ENCODE data around the gene ATP8B2.
"Not testable (repeated sequence)": the region's sequence is repeated elsewhere in the genome, so short reads cannot be mapped to it uniquely, and the experiment has no call there.

ATP8B2 gene, protein sequence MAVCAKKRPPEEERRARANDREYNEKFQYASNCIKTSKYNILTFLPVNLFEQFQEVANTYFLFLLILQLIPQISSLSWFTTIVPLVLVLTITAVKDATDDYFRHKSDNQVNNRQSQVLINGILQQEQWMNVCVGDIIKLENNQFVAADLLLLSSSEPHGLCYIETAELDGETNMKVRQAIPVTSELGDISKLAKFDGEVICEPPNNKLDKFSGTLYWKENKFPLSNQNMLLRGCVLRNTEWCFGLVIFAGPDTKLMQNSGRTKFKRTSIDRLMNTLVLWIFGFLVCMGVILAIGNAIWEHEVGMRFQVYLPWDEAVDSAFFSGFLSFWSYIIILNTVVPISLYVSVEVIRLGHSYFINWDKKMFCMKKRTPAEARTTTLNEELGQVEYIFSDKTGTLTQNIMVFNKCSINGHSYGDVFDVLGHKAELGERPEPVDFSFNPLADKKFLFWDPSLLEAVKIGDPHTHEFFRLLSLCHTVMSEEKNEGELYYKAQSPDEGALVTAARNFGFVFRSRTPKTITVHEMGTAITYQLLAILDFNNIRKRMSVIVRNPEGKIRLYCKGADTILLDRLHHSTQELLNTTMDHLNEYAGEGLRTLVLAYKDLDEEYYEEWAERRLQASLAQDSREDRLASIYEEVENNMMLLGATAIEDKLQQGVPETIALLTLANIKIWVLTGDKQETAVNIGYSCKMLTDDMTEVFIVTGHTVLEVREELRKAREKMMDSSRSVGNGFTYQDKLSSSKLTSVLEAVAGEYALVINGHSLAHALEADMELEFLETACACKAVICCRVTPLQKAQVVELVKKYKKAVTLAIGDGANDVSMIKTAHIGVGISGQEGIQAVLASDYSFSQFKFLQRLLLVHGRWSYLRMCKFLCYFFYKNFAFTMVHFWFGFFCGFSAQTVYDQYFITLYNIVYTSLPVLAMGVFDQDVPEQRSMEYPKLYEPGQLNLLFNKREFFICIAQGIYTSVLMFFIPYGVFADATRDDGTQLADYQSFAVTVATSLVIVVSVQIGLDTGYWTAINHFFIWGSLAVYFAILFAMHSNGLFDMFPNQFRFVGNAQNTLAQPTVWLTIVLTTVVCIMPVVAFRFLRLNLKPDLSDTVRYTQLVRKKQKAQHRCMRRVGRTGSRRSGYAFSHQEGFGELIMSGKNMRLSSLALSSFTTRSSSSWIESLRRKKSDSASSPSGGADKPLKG

DNA sequence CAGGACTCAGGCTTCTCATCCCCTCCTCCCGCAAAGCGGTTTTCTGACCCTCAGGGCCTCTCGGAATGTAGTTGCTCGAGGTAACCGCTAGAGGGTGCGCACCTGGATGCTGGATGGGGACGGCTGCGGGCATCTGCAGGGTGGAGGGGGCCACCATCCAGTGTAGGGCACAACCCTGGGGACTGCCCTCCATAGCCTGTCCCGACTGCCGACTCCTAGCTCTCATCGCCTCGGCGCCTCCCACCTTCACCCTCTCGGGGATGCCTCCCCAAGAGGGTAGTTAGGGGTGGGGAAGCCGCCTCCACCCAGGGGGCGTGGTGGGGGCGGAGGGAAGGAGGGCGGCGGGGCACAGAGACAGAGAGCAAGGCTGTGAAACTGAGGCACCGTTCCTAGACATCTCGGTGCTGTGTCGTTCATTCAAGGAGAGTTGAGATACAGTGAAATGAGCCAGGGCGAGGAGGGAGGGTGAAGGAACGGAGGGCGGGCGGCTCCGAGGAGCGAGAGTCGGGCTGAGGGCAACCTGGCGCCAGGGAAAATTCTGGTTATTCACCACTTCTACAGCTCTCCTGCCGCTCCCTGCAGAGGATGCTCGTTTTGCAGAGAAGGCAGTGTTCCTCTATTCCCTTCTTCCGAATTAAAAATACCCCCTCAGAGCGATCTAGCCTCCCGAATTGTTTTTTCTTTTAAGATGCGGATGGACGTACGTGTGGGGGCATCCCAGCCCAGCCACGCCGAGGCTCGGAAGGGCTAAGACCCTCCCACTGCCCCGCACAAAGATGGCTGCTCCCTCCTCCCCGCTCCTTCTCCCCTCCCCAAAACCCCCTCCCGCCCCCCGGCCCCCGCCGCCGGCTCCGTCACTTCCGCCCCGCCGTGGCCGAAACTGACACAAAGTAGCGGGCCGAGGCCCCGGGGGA is at the start of gene ATP8B2:
ATP8B2 (plus strand) TSS at position 857 of the 914 bp plus-strand sequence. CDS start 2,617 bp downstream, outside the sequence.
- DNase-seq = no peak

DNA sequence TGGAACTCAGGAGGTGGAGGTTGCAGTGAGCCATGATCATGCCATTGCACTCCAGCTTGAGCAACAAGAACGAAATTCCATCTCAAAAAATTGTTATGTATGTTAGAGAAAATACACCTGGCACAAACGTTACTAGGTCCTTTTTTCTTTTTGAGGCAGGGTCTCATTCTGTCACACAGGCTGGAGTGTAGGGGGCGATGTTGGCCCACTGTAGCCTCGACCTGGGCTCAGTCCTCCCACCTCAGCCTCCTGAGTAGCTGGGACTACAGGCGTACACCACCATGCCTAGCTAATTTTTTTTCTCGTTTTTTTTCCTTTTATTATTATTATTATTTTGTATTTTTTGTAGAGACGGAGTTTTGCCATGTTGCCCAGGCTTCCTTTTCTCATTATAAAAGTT is 48.5 kb upstream of the ATP8B2 start:
- DNase-seq = no peak

DNA sequence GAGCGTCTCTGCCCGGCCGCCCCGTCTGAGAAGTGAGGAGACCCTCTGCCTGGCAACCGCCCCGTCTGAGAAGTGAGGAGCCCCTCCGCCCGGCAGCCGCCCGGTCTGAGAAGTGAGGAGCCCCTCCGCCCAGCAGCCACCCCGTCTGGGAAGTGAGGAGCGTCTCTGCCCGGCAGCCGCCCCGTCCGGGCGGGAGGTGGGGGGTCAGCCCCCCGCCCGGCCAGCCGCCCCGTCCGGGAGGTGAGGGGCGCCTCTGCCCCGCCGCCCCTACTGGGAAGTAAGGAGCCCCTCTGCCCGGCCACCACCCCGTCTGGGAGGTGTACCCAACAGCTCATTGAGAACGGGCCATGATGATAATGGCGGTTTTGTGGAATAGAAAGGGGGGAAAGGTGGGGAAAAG is 37.7 kb upstream of the ATP8B2 start:
- not testable (repeated sequence) for DNase-seq

DNA sequence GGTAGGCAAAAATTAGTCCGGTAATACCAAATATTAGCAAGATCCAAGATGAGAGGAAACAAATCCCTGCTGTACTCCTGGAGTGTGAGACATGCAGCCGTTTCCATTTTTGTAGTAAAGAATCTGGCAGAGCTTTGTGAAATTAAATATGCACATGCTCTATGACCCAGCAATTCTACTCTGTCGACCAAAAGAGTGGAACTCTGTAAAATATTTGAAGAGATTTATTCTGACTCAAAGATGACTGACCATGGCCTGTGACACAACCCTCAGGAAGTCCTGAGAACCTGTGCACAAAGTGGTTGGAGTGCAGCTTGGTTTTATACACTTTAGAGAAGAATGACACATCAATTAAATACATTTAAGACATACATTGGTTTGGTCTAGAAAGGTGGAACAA is 36.7 kb upstream of the ATP8B2 start:
- DNase-seq = no peak

DNA sequence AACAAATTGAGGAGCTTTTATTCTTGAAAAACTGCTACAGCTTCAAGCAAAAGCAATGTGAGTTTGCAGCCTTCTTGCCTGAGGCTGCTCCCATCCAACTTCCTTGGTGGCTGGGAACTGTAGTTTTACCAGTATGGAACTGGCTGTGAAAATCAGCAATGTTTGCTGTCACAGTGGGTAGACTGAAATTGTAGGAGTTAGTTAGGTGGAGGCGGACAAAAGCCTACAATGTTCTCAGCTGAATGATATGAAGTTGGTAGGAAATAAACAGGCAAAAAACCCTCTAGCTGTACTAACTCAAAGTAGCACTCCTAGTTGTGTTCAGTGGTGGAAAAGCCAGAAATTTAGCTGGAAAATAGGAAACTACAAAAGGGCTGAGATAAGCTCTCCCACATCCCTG is 34.4 kb upstream of the ATP8B2 start:
- no peak for DNase-seq

DNA sequence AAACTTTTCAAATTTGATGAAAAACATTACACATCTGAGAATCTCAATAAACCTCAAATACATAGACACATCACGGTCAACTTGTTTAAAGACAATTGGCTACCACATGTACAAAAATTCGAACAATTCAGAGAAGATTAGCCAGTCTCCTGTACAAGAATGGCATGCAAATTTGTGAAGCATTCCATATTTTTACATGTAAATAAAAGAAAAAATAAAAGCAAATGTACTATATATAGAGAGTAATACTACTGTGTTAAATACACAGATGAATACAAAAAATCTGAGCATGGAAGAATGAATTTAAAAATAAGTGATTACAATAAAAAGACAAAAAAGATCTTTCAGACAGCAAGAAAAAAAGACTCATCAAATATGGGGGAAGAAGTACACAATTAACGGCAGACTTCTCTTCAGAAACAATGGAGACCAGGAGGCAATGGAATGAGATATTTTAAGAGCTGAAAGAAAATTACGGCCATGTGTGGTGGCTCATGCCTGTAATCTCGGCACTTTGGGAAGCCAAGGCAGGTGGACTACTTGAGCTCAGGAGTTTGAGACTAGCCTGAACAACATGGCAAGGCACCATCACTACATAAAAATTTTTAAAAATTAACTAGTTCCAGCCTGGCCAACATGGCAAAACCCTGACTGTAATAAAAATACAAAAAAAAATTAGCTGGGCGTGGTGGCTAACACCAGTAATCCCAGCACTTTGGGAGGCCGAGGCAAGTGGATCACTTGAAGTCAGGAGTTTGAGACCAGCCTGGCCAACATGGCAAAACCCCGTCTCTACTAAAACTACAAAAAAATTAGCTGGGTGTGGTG is 29.7 kb upstream of the ATP8B2 start:
- DNase-seq = peak; percentile 3

DNA sequence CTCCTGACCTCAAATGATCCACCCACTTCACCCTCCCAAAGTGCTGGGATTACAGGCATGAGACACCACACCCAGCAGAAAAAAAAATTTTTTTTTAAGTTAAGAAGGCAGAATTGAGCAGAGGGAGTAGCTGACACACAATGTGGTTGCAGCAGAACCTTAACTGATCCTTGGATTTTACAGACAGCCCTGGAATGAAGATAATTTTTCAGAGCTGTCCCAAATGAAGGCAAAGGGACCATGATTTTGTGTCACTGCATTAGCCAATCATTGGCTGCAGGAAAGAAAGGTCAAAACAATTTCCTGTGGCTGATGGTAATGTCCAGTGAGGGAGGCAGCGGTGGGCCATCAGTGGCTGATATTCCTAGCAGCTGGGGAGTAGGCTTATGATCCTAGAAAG is 23.7 kb upstream of the ATP8B2 start:
- no peak for DNase-seq

DNA sequence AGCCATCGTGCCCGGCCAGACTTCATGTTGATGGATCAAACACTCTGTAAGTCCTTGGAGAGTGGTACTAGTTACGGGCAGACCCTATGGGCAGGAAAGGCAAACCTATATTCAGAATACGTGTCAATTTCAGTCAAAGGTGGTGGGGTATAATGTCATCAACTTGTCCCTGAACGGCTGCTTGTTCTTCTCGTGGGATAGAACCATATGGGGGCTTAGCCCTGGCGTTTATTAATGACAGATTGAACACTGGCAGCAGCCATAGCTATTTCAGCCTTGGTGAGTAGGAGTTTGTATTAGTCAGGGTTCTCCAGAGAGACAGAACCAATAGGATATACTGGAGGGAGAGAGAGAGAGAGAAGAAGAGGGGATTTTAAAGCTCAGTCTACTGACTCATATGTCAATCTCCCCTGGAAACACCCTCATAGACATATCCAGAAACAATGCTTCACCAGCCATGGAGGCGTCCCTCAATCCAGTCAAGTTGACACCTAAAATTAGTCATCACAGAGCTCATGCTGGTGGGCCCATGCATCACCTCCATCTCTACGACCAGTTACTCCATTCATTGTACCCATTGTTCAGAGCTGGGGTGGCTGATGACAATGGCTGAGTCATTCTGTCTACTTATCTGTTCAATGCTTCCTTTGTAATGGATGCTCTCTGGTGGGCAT is 20.5 kb upstream of the ATP8B2 start:
- DNase-seq = no peak

DNA sequence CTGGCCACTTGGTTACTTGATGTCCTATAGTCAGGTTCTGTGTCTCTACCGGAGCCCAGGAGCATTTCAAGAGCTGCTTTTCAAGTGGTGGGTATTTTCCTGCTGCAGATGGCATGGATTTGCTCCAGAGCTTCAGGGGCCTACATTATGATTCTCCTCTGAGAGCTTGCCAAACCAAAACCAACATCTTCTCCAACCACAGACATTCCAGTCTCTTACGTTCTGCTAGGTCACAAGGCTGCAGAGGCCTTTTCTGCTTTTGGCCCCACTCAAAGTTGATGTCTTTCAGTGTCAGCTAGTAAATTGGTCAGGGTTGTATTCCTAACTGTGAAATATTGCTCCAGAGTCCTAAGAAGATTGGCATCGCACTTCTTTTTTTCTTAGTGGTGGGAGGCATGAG is 19.2 kb upstream of the ATP8B2 start:
- no peak for DNase-seq

DNA sequence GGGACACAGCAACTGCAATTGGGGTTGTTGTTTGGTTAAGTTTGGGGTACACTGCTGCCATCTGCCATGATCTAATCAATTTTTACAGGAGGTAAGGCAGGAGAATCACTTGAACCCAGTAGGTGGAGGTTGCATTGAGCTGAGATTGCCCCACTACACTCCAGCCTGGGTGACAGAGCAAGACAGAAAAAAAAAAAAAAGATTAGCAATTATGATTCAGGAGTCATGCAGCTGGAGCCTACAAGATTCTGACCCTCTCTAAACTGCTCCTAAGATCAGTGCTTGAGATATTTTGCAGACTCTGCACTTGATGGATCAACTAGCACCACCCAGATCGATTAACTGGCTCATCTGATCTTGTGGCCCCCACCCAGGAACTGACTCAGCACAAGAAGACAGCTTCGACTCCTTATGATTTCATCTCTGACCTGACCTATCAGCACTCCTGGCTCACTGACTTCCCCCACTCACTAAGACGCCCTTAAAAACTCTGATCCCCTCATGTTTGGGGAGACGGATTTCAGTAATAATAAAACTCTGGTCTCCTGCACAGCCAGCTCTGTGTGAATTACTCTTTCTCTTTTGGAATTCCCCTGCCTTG is 17.6 kb upstream of the ATP8B2 start:
- DNase-seq = not testable (repeated sequence)

DNA sequence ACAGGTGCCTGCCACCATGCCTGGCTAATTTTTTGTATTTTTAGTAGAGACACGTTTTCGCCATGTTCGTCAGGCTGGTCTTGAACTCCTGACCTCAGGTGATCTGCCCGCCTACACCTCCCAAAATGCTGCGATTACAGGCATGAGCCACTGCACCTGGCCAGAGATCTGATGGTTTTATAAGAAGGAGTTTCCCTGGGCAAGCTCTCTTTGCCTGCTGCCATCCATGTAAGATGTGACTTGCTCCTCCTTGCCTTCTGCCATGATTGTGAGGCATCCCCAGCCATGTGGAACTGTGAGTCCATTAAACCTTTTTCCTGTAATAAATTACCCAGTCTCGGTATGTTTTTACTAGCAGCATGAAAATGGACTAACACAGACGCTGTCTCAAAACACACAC is 16.2 kb upstream of the ATP8B2 start:
- DNase-seq = not testable (repeated sequence)

DNA sequence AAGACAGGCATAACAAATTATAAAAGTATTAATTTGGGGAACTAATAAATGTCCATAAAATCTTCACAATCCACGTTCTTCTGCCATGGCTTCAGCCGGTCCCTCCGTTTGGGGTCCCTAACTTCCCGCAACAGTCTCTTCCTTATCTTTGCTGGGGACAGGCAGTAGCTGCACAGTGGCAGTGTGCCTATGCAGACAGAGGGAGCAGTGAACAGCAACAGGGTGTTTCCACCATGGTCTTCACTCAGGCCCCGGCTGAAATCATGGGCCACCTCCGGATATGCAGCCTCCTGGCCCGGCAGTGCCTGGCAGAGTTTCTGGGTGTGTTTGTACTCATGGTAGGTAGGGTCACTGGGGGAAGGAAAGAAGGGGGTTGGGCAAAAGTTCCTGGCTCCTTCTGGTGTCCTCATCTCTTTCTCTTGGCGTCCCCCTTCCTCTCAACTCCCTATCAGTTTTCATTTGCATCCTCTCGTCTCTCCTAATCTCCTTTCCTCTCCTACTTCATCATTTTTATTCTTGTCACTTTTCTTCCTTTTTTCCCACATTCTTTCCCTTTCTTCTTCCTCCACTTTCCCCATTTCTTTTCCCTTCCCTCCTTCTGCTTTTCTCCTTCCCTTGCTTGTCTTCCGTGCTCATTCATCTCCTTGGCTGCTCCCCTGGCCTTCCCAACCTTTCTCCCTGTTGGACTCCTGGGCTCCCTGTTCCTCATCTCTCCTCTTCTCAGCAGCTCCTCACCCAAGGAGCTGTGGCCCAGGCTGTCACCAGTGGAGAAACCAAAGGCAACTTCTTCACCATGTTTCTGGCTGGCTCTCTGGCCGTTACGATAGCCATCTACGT is 12.9 kb upstream of the ATP8B2 start:
- not testable (repeated sequence) for DNase-seq

DNA sequence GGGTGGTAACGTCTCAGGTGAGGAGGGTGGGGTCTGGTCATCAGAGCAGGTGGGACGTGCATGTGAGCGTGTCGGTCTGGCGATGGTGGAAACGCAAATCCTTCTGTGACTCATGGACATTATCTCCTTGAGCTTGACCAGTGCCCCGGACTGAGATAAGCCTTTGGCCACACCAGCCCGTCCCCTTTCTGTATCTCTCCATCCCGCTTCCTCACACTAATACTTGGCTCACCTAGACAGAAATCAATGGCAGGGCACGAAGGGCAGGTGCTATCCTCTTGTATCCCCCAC is 12.3 kb upstream of the ATP8B2 start:
- no peak for DNase-seq

DNA sequence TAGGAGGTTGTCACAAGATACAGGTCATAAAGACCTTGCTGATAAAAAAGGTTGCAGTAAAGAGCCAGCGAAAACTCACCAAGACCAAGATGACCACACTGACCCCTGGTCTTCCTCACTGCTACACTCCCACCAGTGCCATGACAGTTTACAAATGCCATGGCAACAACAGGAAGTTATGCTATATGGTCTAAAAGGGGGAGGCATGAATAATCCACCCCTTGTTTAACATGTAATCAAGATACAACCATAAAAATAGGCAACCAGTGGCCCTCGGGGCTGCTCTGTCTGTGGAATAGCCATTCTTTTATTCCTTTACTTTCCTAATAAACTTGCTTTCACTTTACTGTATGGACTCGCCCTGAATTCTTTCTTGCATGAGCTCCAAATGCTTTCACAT is 11.1 kb upstream of the ATP8B2 start:
- not testable (repeated sequence) for DNase-seq

DNA sequence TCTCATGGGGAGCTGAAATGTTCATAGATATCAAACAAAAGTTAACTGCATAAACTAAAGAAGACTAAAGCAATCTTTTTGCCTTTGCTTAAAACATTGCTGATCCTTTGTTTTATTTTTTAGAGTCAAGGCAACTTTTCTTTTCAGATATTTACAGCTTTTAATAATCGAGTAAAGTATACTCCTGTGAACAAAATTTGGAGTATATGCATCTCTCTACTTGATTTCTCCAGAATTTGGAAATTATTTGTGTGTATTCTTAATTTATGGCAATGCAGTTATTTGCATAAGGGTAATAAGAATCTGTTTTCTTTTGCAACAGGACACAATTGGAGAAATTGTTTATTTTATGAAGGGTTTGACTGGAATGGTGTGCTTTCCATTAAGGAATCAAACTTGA is 8.6 kb upstream of the ATP8B2 start:
- no peak for DNase-seq

DNA sequence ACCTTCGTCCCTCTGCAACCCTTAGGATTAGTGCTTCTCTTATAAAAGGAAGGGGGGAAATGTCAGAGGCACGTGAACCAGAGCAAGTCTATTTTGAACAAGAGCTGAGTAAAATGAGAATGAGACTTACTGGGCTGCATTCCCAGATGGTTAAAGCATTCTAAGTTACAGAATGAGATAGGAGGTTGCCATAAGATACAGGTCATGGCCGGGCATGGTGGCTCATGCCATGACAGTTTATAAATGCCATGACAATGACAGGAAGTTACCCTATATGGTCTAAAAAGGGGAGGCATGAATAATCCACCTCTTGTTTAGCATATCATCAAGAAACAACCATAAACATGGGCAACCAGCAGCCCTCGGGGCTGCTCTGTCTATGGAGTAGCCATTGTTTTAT is 6.9 kb upstream of the ATP8B2 start:
- no peak for DNase-seq

DNA sequence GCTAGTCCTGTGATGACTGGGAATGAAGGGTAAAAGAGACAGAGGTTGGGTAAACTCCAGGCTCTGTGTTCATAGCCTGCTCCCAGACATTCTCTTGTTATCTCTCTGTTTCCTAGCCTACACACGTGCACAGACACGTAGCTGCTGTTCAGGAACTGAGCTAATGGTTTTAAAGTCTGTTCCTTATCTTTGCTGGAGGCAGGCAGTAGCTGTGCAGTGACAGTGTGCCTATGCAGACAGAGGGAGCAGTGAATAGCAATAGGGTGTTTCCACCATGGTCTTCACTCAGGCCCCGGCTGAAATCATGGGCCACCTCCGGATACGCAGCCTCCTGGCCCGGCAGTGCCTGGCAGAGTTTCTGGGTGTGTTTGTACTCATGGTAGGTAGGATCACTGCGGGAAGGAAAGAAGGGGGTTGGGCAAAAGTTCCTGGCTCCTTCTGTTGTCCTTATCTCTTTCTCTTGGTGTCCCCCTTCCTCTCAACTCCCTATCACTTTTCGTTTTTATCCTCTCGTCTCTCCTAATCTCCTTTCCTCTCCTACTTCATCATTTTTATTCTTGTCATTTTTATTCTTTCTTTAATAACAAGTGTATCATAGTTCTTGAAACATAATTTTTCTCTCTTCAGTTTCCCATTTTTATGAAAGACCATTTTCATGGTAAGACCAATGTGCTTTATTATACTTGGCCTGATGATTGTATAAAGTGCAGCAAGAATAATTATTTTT is 4.3 kb upstream of the ATP8B2 start, which contains the start of gene AQP10:
AQP10 (plus strand) TSS at position 212 of the 727 bp plus-strand sequence; CDS start at position 275, 63 bp downstream.
- DNase-seq = no peak

DNA sequence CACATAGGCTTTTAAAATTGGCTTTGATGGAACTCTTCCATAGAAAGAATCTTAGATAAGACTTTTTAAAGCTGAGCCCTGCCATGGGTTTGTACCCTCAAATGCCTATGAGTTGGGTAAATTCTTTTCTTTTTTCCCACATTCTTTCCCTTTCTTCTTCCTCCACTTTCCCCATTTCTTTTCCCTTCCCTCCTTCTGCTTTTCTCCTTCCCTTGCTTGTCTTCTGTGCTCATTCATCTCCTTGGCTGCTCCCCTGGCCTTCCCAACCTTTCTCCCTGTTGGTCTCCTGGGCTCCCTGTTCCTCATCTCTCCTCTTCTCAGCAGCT is 3.8 kb upstream of the ATP8B2 start:
- DNase-seq = not testable (repeated sequence)

DNA sequence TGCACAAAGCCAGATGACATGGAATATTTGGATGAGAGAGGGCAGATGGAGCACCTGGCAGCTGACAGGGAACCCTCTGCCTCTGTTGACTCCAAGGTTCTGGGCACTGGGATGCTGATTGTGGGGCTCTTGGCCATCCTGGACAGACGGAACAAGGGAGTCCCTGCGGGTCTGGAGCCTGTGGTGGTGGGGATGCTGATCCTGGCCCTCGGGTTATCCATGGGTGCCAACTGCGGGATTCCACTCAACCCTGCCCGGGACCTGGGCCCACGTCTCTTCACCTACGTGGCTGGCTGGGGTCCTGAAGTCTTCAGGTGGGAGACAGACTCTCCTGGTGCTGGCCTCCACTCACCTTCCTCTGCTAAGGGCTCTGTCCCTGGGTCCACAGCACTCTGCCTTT is 1.8 kb upstream of the ATP8B2 start:
- no peak for DNase-seq

All from GF-D8 (cell line).